ENCODE measurements around the gene PELI1.

DNA sequence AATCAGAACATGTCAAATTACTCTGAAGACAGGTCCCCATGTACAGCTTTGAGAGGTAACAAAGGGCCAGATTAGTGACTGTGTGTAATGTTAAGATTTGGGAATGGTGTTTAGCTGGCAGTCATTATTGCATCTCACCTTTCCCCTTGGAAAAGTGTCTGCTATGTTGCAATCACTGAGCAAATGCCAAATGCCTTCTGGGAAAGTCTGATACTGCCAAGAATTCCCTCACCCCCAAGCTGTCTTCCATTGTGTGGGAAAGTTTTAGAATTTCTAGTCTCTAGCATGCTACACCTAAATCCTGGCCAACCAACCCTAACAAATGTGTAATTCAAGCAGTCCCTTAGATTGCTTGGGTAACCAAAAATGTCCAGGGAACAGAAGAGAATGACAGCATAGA lies 13.6 kb upstream of the PELI1 start:
- TF ChIP-seq L3MBTL2 (conservative IDR thresholded peaks at IDR 0.05): no peak
- no peak for TF ChIP-seq FOXA1 (IDR thresholded peaks at IDR 0.05)
- TF ChIP-seq, protein P1, sequence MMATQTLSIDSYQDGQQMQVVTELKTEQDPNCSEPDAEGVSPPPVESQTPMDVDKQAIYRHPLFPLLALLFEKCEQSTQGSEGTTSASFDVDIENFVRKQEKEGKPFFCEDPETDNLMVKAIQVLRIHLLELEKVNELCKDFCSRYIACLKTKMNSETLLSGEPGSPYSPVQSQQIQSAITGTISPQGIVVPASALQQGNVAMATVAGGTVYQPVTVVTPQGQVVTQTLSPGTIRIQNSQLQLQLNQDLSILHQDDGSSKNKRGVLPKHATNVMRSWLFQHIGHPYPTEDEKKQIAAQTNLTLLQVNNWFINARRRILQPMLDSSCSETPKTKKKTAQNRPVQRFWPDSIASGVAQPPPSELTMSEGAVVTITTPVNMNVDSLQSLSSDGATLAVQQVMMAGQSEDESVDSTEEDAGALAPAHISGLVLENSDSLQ (IDR thresholded peaks at IDR 0.05): no peak
- no peak for TF ChIP-seq ELF4 (IDR thresholded peaks at IDR 0.05)
- no peak for TF ChIP-seq FOXM1 (IDR thresholded peaks at IDR 0.05; ENCODE audit: borderline replicate concordance)
- no peak for TF ChIP-seq FOXK2 (IDR thresholded peaks at IDR 0.05)
- TF ChIP-seq CTBP1 (IDR thresholded peaks at IDR 0.05; ENCODE audit: borderline replicate concordance): no peak
- no peak for TF ChIP-seq BHLHE40 (IDR thresholded peaks at IDR 0.05; ENCODE audit: borderline replicate concordance)
- no peak for TF ChIP-seq SUZ12 (IDR thresholded peaks at IDR 0.05)
- no peak for TF ChIP-seq SP1 (IDR thresholded peaks at IDR 0.05)
- no peak for TF ChIP-seq ARNT (IDR thresholded peaks at IDR 0.05)
- TF ChIP-seq TARDBP (IDR thresholded peaks at IDR 0.05): no peak
- no peak for TF ChIP-seq HDGF (IDR thresholded peaks at IDR 0.05; ENCODE audit: borderline replicate concordance)
- TF ChIP-seq ZNF384 (IDR thresholded peaks at IDR 0.05): no peak

Data from HEK293T (cell line).